Fibroblast of villous mesenchyme (primary cell): ENCODE measurements around the gene PEX7. TPM values are rescaled to one million over a fixed set of nuclear protein-coding genes. Genes with fewer than 3 reads are reported as not detected.

Experiments
- DNase-seq: peaks from one replicate; pipeline ENCODE4 v3.0.0-alpha.2; 2010; ENCODE audit warnings: low read depth
- H3K4me3 ChIP-seq: 2 replicates; pipeline ENCODE4 v1.5.1; 2011; ENCODE audit warnings: low read depth, mild to moderate bottlenecking, low read length
- total RNA-seq: library from RNA; depleted of rRNA; stranded (reverse); fragments of >200 nt; gene quantifications from 2 replicates; pipeline ENCODE4 v1.2.3, GENCODE V29; 2012
- TF ChIP-seq, protein P1 (sequence below): IDR thresholded peaks from 2 replicates; pipeline ENCODE4 v1.5.1; 2012; ENCODE audit warnings: low read depth, mild to moderate bottlenecking, low read length; ENCODE audit not compliant: insufficient read depth

Gene PEX7
- total RNA-seq, 1 donor: 8.6 TPM

DNA sequence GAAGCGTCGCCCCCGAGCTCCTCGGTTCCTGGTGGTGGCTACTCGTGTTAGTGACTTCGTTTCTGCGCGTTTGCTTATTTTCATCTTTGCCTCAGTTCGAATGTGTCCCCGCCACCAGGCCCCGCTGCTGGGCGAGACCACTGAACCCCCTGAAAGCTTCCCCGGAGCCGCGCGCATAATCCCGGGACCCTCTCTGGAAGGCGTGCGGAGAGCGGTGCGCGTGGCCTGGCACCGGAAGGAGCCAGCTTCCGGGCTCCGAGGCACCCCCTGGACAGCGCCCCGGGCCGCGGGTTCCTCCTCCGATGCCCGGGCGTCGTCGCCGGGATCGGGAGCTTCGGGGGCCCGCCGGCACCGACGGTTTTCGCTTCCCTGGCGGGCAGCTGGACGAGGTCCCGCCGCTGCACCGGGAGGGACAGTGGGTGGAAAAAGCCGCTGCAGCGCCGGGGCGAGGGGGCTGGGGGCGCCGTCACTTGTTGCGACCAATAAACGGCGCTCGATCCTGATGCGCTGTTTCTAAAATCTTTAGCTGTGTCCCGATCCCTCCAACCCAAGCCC, 99.1 kb downstream of the PEX7 start:
- peak overlapping the region; percentile 55 for H3K4me3 ChIP-seq
- DNase-seq: peak; percentile 11
- TF ChIP-seq, protein P1, sequence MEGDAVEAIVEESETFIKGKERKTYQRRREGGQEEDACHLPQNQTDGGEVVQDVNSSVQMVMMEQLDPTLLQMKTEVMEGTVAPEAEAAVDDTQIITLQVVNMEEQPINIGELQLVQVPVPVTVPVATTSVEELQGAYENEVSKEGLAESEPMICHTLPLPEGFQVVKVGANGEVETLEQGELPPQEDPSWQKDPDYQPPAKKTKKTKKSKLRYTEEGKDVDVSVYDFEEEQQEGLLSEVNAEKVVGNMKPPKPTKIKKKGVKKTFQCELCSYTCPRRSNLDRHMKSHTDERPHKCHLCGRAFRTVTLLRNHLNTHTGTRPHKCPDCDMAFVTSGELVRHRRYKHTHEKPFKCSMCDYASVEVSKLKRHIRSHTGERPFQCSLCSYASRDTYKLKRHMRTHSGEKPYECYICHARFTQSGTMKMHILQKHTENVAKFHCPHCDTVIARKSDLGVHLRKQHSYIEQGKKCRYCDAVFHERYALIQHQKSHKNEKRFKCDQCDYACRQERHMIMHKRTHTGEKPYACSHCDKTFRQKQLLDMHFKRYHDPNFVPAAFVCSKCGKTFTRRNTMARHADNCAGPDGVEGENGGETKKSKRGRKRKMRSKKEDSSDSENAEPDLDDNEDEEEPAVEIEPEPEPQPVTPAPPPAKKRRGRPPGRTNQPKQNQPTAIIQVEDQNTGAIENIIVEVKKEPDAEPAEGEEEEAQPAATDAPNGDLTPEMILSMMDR: no peak

GRCh38 chr6:136921936-136922684, 99.7 kb downstream of the PEX7 start, which contains the start of gene SLC35D3:
SLC35D3 (plus strand) TSS chr6:136922301; CDS start chr6:136922429, 128 bp downstream.
- H3K4me3 ChIP-seq: peak within 1 kb of the TSS; percentile 55
- TF ChIP-seq, protein P1: no peak
- peak; percentile 6 for DNase-seq

DNA sequence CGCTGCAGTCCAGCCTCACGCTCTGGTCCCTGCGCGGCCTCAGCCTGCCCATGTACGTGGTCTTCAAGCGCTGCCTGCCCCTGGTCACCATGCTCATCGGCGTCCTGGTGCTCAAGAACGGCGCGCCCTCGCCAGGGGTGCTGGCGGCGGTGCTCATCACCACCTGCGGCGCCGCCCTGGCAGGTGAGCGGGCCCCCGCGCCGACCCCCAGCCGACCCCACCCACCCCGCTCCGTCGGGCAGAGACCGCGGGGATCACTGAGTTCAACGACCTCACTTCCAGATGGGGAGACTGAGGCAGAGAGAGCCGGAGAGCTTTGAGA, 100.3 kb downstream of the PEX7 start:
- TF ChIP-seq, protein P1: no peak
- H3K4me3 ChIP-seq: peak overlapping the region; percentile 55
- DNase-seq: no peak

GRCh38 chr6:136923116-136923953, 100.9 kb downstream of the PEX7 start:
- TF ChIP-seq, protein P1: no peak

DNA sequence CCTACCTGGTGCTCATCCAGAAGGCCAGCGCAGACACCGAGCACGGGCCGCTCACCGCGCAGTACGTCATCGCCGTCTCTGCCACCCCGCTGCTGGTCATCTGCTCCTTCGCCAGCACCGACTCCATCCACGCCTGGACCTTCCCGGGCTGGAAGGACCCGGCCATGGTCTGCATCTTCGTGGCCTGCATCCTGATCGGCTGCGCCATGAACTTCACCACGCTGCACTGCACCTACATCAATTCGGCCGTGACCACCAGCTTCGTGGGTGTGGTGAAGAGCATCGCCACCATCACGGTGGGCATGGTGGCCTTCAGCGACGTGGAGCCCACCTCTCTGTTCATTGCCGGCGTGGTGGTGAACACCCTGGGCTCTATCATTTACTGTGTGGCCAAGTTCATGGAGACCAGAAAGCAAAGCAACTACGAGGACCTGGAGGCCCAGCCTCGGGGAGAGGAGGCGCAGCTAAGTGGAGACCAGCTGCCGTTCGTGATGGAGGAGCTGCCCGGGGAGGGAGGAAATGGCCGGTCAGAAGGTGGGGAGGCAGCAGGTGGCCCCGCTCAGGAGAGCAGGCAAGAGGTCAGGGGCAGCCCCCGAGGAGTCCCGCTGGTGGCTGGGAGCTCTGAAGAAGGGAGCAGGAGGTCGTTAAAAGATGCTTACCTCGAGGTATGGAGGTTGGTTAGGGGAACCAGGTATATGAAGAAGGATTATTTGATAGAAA, 101.7 kb downstream of the PEX7 start:
- DNase-seq: no peak
- TF ChIP-seq, protein P1: no peak
- no peak overlapping the region for H3K4me3 ChIP-seq

More at GRCh38 chr6:136923116-136923953, 100.9 kb downstream of the PEX7 start:
- DNase-seq: no peak
- no peak overlapping the region for H3K4me3 ChIP-seq

- DNase-seq: no peak
- TF ChIP-seq, protein P1: no peak
- H3K4me3 ChIP-seq: no peak overlapping the region
Observed at GRCh38 chr6:136926383-136926782, 104.0 kb downstream of the PEX7 start.
